H9 (cell line): ENCODE data around the gene NDC1. TPM values are rescaled to one million over a fixed set of nuclear protein-coding genes. Genes with fewer than 3 reads are reported as not detected.

Experiments used
- DNase-seq: peaks from one replicate; pipeline ENCODE4 v3.0.0-alpha.2; 2017
- H2AFZ ChIP-seq: one replicate; pipeline ENCODE4 v1.6.1; 2013; ENCODE audit warnings: mild to moderate bottlenecking, low read length, control low read depth, moderate library complexity
- H2AK5ac ChIP-seq: 2 replicates; pipeline ENCODE4 v1.6.1; 2013; ENCODE audit warnings: low read length, control low read depth, mixed read lengths; ENCODE audit not compliant: insufficient read length
- H2BK120ac ChIP-seq: one replicate; pipeline ENCODE4 v1.6.1; 2013; ENCODE audit warnings: low read depth, mild to moderate bottlenecking, low read length, control low read depth, inconsistent platforms; ENCODE audit not compliant: poor library complexity, severe bottlenecking
- H2BK12ac ChIP-seq: 2 replicates; pipeline ENCODE4 v1.6.1; 2013; ENCODE audit warnings: low read length, control low read depth, mixed read lengths, low read depth; ENCODE audit not compliant: insufficient read length
- H2BK15ac ChIP-seq: 2 replicates; pipeline ENCODE4 v1.6.1; 2013; ENCODE audit warnings: low read depth, low read length, control low read depth
- H2BK20ac ChIP-seq: one replicate; pipeline ENCODE4 v1.6.1; 2013; ENCODE audit warnings: low read depth, mild to moderate bottlenecking, low read length, control low read depth, inconsistent platforms; ENCODE audit not compliant: poor library complexity, severe bottlenecking
- H2BK5ac ChIP-seq: 2 replicates; pipeline ENCODE4 v1.6.1; 2013; ENCODE audit warnings: low read length, control low read depth, mixed read lengths; ENCODE audit not compliant: insufficient read length
- H3K14ac ChIP-seq: 2 replicates; pipeline ENCODE4 v1.6.1; 2013; ENCODE audit warnings: low read length, control low read depth; ENCODE audit not compliant: insufficient read depth
- H3K18ac ChIP-seq: 2 replicates; pipeline ENCODE4 v1.6.1; 2013; ENCODE audit warnings: low read depth, mild to moderate bottlenecking, mixed read lengths, low read length, control low read depth; ENCODE audit not compliant: insufficient read length
- H3K23ac ChIP-seq: 2 replicates; pipeline ENCODE4 v1.6.1; 2013; ENCODE audit warnings: low read length, control low read depth, mixed read lengths, low read depth; ENCODE audit not compliant: insufficient read length
- H3K23me2 ChIP-seq: 2 replicates; pipeline ENCODE4 v1.6.1; 2013; ENCODE audit warnings: low read depth, mild to moderate bottlenecking, mixed read lengths, low read length, control low read depth; ENCODE audit not compliant: insufficient read length, poor library complexity, severe bottlenecking
- H3K27ac ChIP-seq: 2 replicates; pipeline ENCODE4 v1.5.1; 2013; ENCODE audit warnings: low read length, control low read depth, mixed read lengths, low read depth; ENCODE audit not compliant: insufficient read length
- H3K27me3 ChIP-seq: 2 replicates; pipeline ENCODE4 v1.6.1; 2013; ENCODE audit warnings: low read length, control low read depth, inconsistent platforms; ENCODE audit not compliant: insufficient read depth
- H3K4ac ChIP-seq: 2 replicates; pipeline ENCODE4 v1.6.1; 2013; ENCODE audit warnings: low read depth, mild to moderate bottlenecking, control low read depth, inconsistent platforms, low read length, moderate library complexity
- H3K4me1 ChIP-seq: 2 replicates; pipeline ENCODE4 v1.6.1; 2013; ENCODE audit warnings: low read length, control low read depth, inconsistent platforms; ENCODE audit not compliant: insufficient read depth
- H3K4me2 ChIP-seq: 2 replicates; pipeline ENCODE4 v1.6.1; 2013; ENCODE audit warnings: low read length, control low read depth, mixed read lengths; ENCODE audit not compliant: insufficient read length, insufficient read depth
- H3K56ac ChIP-seq: 2 replicates; pipeline ENCODE4 v1.6.1; 2013; ENCODE audit warnings: low read depth, mild to moderate bottlenecking, mixed read lengths, low read length, control low read depth; ENCODE audit not compliant: insufficient read length
- H3K79me1 ChIP-seq: 2 replicates; pipeline ENCODE4 v1.6.1; 2013; ENCODE audit warnings: low read depth, mild to moderate bottlenecking, moderate library complexity, low read length, control low read depth, inconsistent platforms; ENCODE audit not compliant: insufficient read depth, poor library complexity, severe bottlenecking
- H3K79me2 ChIP-seq: 2 replicates; pipeline ENCODE4 v1.6.1; 2013; ENCODE audit warnings: low read length, control low read depth, inconsistent platforms; ENCODE audit not compliant: insufficient read depth
- H3K9ac ChIP-seq: 2 replicates; pipeline ENCODE4 v1.6.1; 2013; ENCODE audit warnings: low read length, control low read depth, mixed read lengths; ENCODE audit not compliant: insufficient read length; ENCODE audit errors: extremely low read depth
- H3K9me3 ChIP-seq: one replicate; pipeline ENCODE4 v1.6.1; 2013; ENCODE audit warnings: low read depth, low read length, inconsistent platforms; ENCODE audit not compliant: control insufficient read depth
- H3T11ph ChIP-seq: one replicate; pipeline ENCODE4 v1.6.1; 2013; ENCODE audit warnings: mild to moderate bottlenecking, low read length, control low read depth, inconsistent platforms
- H4K20me1 ChIP-seq: one replicate; pipeline ENCODE4 v1.6.1; 2013; ENCODE audit not compliant: control insufficient read depth, insufficient read length, insufficient read depth
- H4K5ac ChIP-seq: 2 replicates; pipeline ENCODE4 v1.6.1; 2013; ENCODE audit warnings: low read depth, mild to moderate bottlenecking, mixed read lengths, low read length, control low read depth; ENCODE audit not compliant: insufficient read length
- H4K8ac ChIP-seq: replicated peaks from 2 replicates; pipeline ENCODE4 v1.6.1; 2013; ENCODE audit warnings: low read length, control low read depth, mixed read lengths, low read depth; ENCODE audit not compliant: insufficient read length
- H4K91ac ChIP-seq: 2 replicates; pipeline ENCODE4 v1.6.1; 2013; ENCODE audit warnings: low read depth, mild to moderate bottlenecking, moderate library complexity, mixed read lengths, low read length, control low read depth; ENCODE audit not compliant: insufficient read length
- H3K27ac Mint-ChIP-seq, 3 experiments: 2 replicates in 2 of 3; 3 replicates in 1 of 3; pipeline ENCODE4 v1.8.0; 2020 to 2021; ENCODE audit warnings: mixed read lengths in 3 of 3, mild to moderate bottlenecking in 1 of 3, moderate library complexity in 1 of 3
- H3K27me3 Mint-ChIP-seq: 2 replicates; pipeline ENCODE4 v1.8.0; 2021; ENCODE audit warnings: low read depth, mild to moderate bottlenecking, moderate library complexity, mixed read lengths
- H3K36me3 Mint-ChIP-seq, 3 experiments: 2 replicates in 2 of 3; 3 replicates in 1 of 3; pipeline ENCODE4 v1.8.0; 2020 to 2021; ENCODE audit warnings: low read depth in 3 of 3, mixed read lengths in 3 of 3; ENCODE audit not compliant: insufficient read depth in 1 of 3
- H3K4me1 Mint-ChIP-seq, 2 experiments: 2 replicates each; pipeline ENCODE4 v1.8.0; 2020; ENCODE audit warnings: mixed read lengths in 2 of 2
- H3K4me3 Mint-ChIP-seq, 2 experiments: 2 replicates in 1 of 2; 3 replicates in 1 of 2; pipeline ENCODE4 v1.8.0; 2020 to 2021; ENCODE audit warnings: mild to moderate bottlenecking in 2 of 2, mixed read lengths in 2 of 2, moderate library complexity in 1 of 2
- H3K9me3 Mint-ChIP-seq, 2 experiments: 2 replicates in 1 of 2; 3 replicates in 1 of 2; pipeline ENCODE4 v1.8.0; 2020; ENCODE audit warnings: mild to moderate bottlenecking in 2 of 2, mixed read lengths in 2 of 2, moderate library complexity in 1 of 2
- CTCF ChIP-seq: fragments of 200-600 bp; sonication (generic); conservative IDR thresholded peaks from 3 replicates; pipeline ENCODE4 v1.8.0; 2021; ENCODE audit warnings: antibody characterized with exemption, mild to moderate bottlenecking
- WGBS: extraction: QIAGEN DNeasy Blood & Tissue Kit; methylation state at CpG from one replicate; pipeline ENCODE4 v1.1.7; 2013; ENCODE audit warnings: missing lambda C conversion rate, low lambda C conversion rate, mixed read lengths; ENCODE audit not compliant: insufficient read length; ENCODE audit errors: extremely low coverage; 5-methylcytosine and 5-hydroxymethylcytosine counted together
- total RNA-seq: library from RNA; stranded (reverse); gene quantifications from 2 replicates; pipeline ENCODE4 v1.2.1, GENCODE V29; 2021

Gene NDC1
- total RNA-seq, 1 experiment from 2014 or later = 49.3 TPM

- H3K27me3 ChIP-seq = no peaks in the 10 kb centered on the region
- Mint-ChIP-seq H3K4me3 (no peak overlapping the region), H3K36me3 (peaks cover 37 to 70% (median 61%) of the 10 kb centered on the region in 3 experiments; a peak in 6 of 7 replicates), H3K27ac (no peak overlapping the region), H3K4me1 (peaks cover 14 to 22% of the 10 kb centered on the region in 2 experiments), H3K9me3 (no peaks in the 10 kb centered on the region), H3K27me3 (no peaks in the 10 kb centered on the region)
- no peak overlapping the region for H3K27ac ChIP-seq
- no peak overlapping the region for H2AK5ac ChIP-seq
- TF ChIP-seq CTCF = no peak
- no peak overlapping the region for H4K5ac ChIP-seq
- no peak overlapping the region for H3T11ph ChIP-seq
- H3K4me2 ChIP-seq = no peak overlapping the region
- no peak overlapping the region for H2AFZ ChIP-seq
- H3K9me3 ChIP-seq = no peaks in the 10 kb centered on the region
- no CpG with 5 or more reads among the region's 5 CpGs for WGBS
- no peak overlapping the region for H3K4ac ChIP-seq
- no peak for DNase-seq
- H3K18ac ChIP-seq = no peak overlapping the region
- H3K23me2 ChIP-seq = no peaks in the 10 kb centered on the region
- H3K9ac ChIP-seq = no peak overlapping the region
- H3K23ac ChIP-seq = no peak overlapping the region
- no peaks in the 10 kb centered on the region for H3K4me1 ChIP-seq
- H2BK120ac ChIP-seq = no peak overlapping the region
- H3K79me2 ChIP-seq = no peaks in the 10 kb centered on the region
- H2BK5ac ChIP-seq = no peak overlapping the region
- no peaks in the 10 kb centered on the region for H3K79me1 ChIP-seq
- no peak overlapping the region for H2BK12ac ChIP-seq
- no peak overlapping the region for H2BK15ac ChIP-seq
- no peak overlapping the region for H3K56ac ChIP-seq
- H4K20me1 ChIP-seq = no peaks in the 10 kb centered on the region
- H4K8ac ChIP-seq = no peak overlapping the region
- H3K14ac ChIP-seq = no peak overlapping the region
- H2BK20ac ChIP-seq = no peak overlapping the region
- H4K91ac ChIP-seq = no peak overlapping the region
Observed at GRCh38 chr1:53807916-53808315, 30.2 kb downstream of the NDC1 start.
